ENCODE results near the gene AVP. TPM values are rescaled to one million over a fixed set of nuclear protein-coding genes. Genes with fewer than 3 reads are reported as not detected.

AVP gene
- total RNA-seq, 1 experiment from 2014 or later, result not detected

DNA sequence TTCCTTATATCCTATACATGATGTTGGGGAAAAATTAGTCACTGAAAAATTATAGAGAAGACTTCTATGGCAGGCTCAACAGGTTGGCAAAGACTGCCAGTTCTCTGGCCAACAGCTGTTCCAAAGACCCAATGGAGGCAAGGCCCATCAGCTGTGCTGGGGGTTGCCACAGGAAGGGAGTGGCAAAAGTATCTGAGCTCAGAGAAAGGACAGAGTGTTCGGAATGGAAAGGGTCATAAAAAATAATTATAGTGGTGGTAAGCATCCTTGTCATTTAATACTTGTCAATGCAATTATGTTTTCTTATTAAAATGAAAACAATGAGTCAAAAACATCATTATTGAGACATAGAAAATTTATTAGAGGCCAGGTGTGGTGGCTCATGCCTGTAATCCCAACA is 39.0 kb upstream of the AVP start:
- H3K79me1 ChIP-seq (ENCODE audit: insufficient read depth, low read depth, low read length, poor library complexity, severe bottlenecking), result no peaks in the 10 kb centered on the region
- no peak overlapping the region for H2BK5ac ChIP-seq (ENCODE audit: insufficient read length, low read length)
- H4K20me1 ChIP-seq (ENCODE audit: control insufficient read depth, insufficient read depth, insufficient read length), result no peaks in the 10 kb centered on the region
- H3K4me1 ChIP-seq (ENCODE audit: insufficient read depth, low read length), result no peaks in the 10 kb centered on the region
- no peak overlapping the region for H3K18ac ChIP-seq (ENCODE audit: insufficient read length, low read depth, low read length)
- no peak overlapping the region; a peak in 1 of 5 replicates for H3K4me3 Mint-ChIP-seq
- peaks cover 6% of the 10 kb centered on the region for H3K9me3 ChIP-seq (ENCODE audit: control insufficient read depth, low read depth, low read length)
- TF ChIP-seq, protein P1, sequence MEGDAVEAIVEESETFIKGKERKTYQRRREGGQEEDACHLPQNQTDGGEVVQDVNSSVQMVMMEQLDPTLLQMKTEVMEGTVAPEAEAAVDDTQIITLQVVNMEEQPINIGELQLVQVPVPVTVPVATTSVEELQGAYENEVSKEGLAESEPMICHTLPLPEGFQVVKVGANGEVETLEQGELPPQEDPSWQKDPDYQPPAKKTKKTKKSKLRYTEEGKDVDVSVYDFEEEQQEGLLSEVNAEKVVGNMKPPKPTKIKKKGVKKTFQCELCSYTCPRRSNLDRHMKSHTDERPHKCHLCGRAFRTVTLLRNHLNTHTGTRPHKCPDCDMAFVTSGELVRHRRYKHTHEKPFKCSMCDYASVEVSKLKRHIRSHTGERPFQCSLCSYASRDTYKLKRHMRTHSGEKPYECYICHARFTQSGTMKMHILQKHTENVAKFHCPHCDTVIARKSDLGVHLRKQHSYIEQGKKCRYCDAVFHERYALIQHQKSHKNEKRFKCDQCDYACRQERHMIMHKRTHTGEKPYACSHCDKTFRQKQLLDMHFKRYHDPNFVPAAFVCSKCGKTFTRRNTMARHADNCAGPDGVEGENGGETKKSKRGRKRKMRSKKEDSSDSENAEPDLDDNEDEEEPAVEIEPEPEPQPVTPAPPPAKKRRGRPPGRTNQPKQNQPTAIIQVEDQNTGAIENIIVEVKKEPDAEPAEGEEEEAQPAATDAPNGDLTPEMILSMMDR (conservative IDR thresholded peaks at IDR 0.05), result no peak
- no peak overlapping the region for H3K14ac ChIP-seq (ENCODE audit: insufficient read depth, low read length)
- no peak overlapping the region for H3K9ac ChIP-seq (ENCODE audit: extremely low read depth, insufficient read length, low read length)
- peaks cover 43 to 57% (median 54%) of the 10 kb centered on the region in 3 experiments for H3K36me3 Mint-ChIP-seq (ENCODE audit: insufficient read depth in 1 of 3, low read depth in 3 of 3)
- no peak overlapping the region for H3K27ac Mint-ChIP-seq
- H4K5ac ChIP-seq (ENCODE audit: insufficient read length, low read depth, low read length), result no peak overlapping the region
- H3K27me3 Mint-ChIP-seq (ENCODE audit: low read depth), result peaks cover 2% of the 10 kb centered on the region
- H3K4ac ChIP-seq (ENCODE audit: low read depth, low read length), result no peak overlapping the region
- no peak overlapping the region for H3K4me2 ChIP-seq (ENCODE audit: insufficient read depth, insufficient read length, low read length)
- H4K8ac ChIP-seq (replicated peaks; ENCODE audit: insufficient read length, low read depth, low read length), result no peak overlapping the region
- H3K27me3 ChIP-seq (ENCODE audit: insufficient read depth, low read length), result no peaks in the 10 kb centered on the region
- DNase-seq, result no peak
- H2BK12ac ChIP-seq (ENCODE audit: insufficient read length, low read depth, low read length), result no peak overlapping the region
- no peaks in the 10 kb centered on the region for H3K4me1 Mint-ChIP-seq
- no peak overlapping the region for H2BK120ac ChIP-seq (ENCODE audit: low read depth, low read length, poor library complexity, severe bottlenecking)
- H3K56ac ChIP-seq (ENCODE audit: insufficient read length, low read depth, low read length), result no peak overlapping the region
- no peak overlapping the region for H3K27ac ChIP-seq (ENCODE audit: insufficient read length, low read depth, low read length)
- no peak overlapping the region for H2BK20ac ChIP-seq (ENCODE audit: low read depth, low read length, poor library complexity, severe bottlenecking)
- no peak overlapping the region for H3T11ph ChIP-seq (ENCODE audit: low read length)
- peaks cover 40 to 45% of the 10 kb centered on the region in 2 experiments for H3K9me3 Mint-ChIP-seq
- H2BK15ac ChIP-seq (ENCODE audit: low read depth, low read length), result no peak overlapping the region
- H4K91ac ChIP-seq (ENCODE audit: insufficient read length, low read depth, low read length), result no peak overlapping the region
- H2AFZ ChIP-seq (ENCODE audit: low read length), result no peak overlapping the region
- H2AK5ac ChIP-seq (ENCODE audit: insufficient read length, low read length), result no peak overlapping the region
- H3K23ac ChIP-seq (ENCODE audit: insufficient read length, low read depth, low read length), result no peak overlapping the region
- no peaks in the 10 kb centered on the region for H3K23me2 ChIP-seq (ENCODE audit: insufficient read length, low read depth, low read length, poor library complexity, severe bottlenecking)
- no peaks in the 10 kb centered on the region for H3K79me2 ChIP-seq (ENCODE audit: insufficient read depth, low read length)
- no CpG with 5 or more reads among the region's 1 CpG for WGBS (ENCODE audit: extremely low coverage, insufficient read length, low lambda C conversion rate)

Measured in H9 (cell line).